ENCODE results near the gene LIM2.

DNA sequence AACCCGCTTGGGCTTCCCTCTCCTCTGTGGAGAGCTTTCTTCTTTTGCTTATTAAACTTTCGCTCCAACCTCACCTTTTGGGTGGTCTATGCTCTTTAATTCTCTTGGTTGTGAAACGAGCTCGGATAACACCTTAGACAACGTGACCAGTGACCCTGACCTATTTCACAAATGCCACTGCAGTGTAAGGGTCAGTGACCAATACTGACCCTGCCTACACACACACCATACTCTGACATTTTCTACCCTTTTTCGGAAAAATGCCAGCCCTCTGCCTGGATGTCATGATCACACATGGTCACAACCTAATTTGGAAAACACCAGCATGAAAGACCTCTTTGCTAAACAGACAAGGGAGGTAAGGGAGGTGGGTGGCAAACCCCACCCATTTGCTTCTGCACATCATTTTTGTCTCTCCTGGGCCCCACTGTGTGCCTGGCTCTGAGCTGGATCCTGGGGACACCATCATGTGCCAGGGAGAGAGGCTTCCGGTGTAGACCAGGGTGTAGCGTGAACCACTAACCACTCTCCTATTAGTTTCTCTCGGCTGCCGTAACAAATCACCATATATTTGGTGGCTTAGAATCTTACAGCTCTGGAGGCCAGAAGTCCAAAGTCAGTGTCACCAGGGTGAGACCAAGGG, 31.5 kb downstream of the LIM2 start:
- TF ChIP-seq, protein P1, sequence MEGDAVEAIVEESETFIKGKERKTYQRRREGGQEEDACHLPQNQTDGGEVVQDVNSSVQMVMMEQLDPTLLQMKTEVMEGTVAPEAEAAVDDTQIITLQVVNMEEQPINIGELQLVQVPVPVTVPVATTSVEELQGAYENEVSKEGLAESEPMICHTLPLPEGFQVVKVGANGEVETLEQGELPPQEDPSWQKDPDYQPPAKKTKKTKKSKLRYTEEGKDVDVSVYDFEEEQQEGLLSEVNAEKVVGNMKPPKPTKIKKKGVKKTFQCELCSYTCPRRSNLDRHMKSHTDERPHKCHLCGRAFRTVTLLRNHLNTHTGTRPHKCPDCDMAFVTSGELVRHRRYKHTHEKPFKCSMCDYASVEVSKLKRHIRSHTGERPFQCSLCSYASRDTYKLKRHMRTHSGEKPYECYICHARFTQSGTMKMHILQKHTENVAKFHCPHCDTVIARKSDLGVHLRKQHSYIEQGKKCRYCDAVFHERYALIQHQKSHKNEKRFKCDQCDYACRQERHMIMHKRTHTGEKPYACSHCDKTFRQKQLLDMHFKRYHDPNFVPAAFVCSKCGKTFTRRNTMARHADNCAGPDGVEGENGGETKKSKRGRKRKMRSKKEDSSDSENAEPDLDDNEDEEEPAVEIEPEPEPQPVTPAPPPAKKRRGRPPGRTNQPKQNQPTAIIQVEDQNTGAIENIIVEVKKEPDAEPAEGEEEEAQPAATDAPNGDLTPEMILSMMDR (IDR thresholded peaks at IDR 0.05; ENCODE audit: poor library complexity) = no peak
- no peak for TF ChIP-seq EZH2 (IDR thresholded peaks at IDR 0.05; ENCODE audit: borderline replicate concordance)
